SJCRH30 (cell line): ENCODE results near the gene OXNAD1. TPM values are rescaled to one million over a fixed set of nuclear protein-coding genes. Genes with fewer than 3 reads are reported as not detected.

Source experiments
- DNase-seq, 2 experiments: peaks; one replicate each; pipeline ENCODE4 v3.0.0-alpha.2; 2015 to 2020
- H3K27ac ChIP-seq: fragments of 250-450 bp; sonication (Bioruptor Pico); 2 replicates; pipeline ENCODE4 v1.5.1; 2020; ENCODE audit warnings: mild to moderate bottlenecking, moderate library complexity
- H3K27me3 ChIP-seq: fragments of 250-450 bp; sonication (Bioruptor Pico); 2 replicates; pipeline ENCODE4 v1.5.1; 2020; ENCODE audit warnings: mild to moderate bottlenecking, moderate library complexity
- H3K36me3 ChIP-seq: fragments of 250-450 bp; sonication (Bioruptor Pico); 2 replicates; pipeline ENCODE4 v1.5.1; 2020; ENCODE audit warnings: mild to moderate bottlenecking, moderate library complexity
- H3K4me1 ChIP-seq: fragments of 250-450 bp; sonication (Bioruptor Pico); 2 replicates; pipeline ENCODE4 v1.5.1; 2020; ENCODE audit warnings: mild to moderate bottlenecking, moderate library complexity
- H3K4me3 ChIP-seq: fragments of 250-450 bp; sonication (Bioruptor Pico); 2 replicates; pipeline ENCODE4 v1.5.1; 2020; ENCODE audit warnings: mild to moderate bottlenecking, moderate library complexity
- H3K9me3 ChIP-seq: fragments of 250-450 bp; sonication (Bioruptor Pico); replicated peaks from 2 replicates; pipeline ENCODE4 v1.5.1; 2020; ENCODE audit warnings: mild to moderate bottlenecking, moderate library complexity
- total RNA-seq: library from RNA; depleted of rRNA; stranded (reverse); fragments of >200 nt; shearing (Covaris generic); gene quantifications from 2 replicates; pipeline ENCODE4 v1.2.3, GENCODE V29; 2014; rRNA removed

Gene OXNAD1
- total RNA-seq, 1 experiment from 2014 or later = 18.1 TPM

DNA sequence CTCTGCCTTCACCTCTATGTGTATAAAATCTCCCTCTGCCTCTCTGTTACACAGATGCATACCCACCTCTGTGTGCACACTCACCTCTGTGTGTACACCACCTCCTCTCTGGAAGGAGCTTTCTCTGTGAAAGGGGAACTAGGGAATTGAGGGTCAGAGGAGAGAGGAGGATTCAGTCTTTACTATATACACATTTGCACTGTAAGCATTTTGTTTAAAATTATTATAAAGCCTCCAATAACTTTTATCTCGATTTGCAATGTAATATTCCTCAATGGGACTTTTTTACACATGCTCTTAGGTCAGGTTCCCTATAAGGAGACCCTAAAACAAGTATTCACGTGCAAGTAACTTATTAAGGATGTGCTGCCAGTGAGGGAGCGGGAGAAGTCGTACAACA, 82.5 kb downstream of the OXNAD1 start:
- H3K27ac ChIP-seq = no peak overlapping the region
- H3K4me3 ChIP-seq = no peak overlapping the region
- H3K4me1 ChIP-seq = peaks cover 3% of the 10 kb centered on the region; the same call in 1 of the 2 replicates
- H3K27me3 ChIP-seq = no peaks in the 10 kb centered on the region
- no peaks in the 10 kb centered on the region for H3K9me3 ChIP-seq
- DNase-seq = no peak
- peaks cover 7% of the 10 kb centered on the region; the same call in 1 of the 2 replicates for H3K36me3 ChIP-seq

- Histone ChIP-seq H3K36me3 (peaks cover 7% of the 10 kb centered on the region; the same call in 1 of the 2 replicates), H3K4me3 (no peak overlapping the region), H3K27ac (no peak overlapping the region), H3K4me1 (peaks cover 3% of the 10 kb centered on the region; the same call in 1 of the 2 replicates), H3K27me3 (no peaks in the 10 kb centered on the region), H3K9me3 (no peaks in the 10 kb centered on the region)
- no peak for DNase-seq
Observed at GRCh38 chr3:16349986-16350596, 85.1 kb downstream of the OXNAD1 start.

- H3K9me3 ChIP-seq = no peaks in the 10 kb centered on the region
- peaks cover 3% of the 10 kb centered on the region; the same call in 1 of the 2 replicates for H3K4me1 ChIP-seq
- no peaks in the 10 kb centered on the region for H3K27me3 ChIP-seq
- H3K4me3 ChIP-seq = no peak overlapping the region
- H3K36me3 ChIP-seq = peaks cover 7% of the 10 kb centered on the region; the same call in 1 of the 2 replicates
- no peak for DNase-seq
- no peak overlapping the region for H3K27ac ChIP-seq
Observed at GRCh38 chr3:16350597-16351318, 85.7 kb downstream of the OXNAD1 start.

DNA sequence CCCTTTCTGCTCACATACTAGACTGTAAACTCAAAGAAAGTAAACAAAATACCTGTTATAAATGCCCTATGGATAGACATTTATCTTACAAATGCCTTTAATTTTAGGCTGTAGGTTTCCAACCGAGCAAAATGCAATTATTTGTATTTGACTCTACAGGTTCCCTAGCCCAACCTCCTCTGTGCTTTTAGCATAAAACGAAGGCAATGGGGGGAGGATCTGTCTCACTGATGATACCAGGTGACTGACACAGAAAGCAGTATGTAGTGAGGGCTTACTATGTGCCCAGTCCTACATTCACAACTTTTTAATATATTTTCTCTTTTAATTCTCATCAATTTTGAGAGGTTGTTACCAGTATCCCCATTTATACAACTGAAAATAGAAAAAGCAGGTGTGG, 87.4 kb downstream of the OXNAD1 start:
- no peaks in the 10 kb centered on the region for H3K27me3 ChIP-seq
- H3K36me3 ChIP-seq = peaks cover 7% of the 10 kb centered on the region; the same call in 1 of the 2 replicates
- H3K4me3 ChIP-seq = no peak overlapping the region
- H3K4me1 ChIP-seq = peaks cover 3% of the 10 kb centered on the region; the same call in 1 of the 2 replicates
- no peak overlapping the region for H3K27ac ChIP-seq
- DNase-seq = no peak
- H3K9me3 ChIP-seq = no peaks in the 10 kb centered on the region

GRCh38 chr3:16354291-16354690, 89.3 kb downstream of the OXNAD1 start:
- DNase-seq = no peak
- Histone ChIP-seq H3K36me3 (peaks cover 6% of the 10 kb centered on the region; the same call in 1 of the 2 replicates), H3K4me3 (no peak overlapping the region), H3K27me3 (no peaks in the 10 kb centered on the region), H3K9me3 (no peaks in the 10 kb centered on the region), H3K4me1 (peaks cover 3% of the 10 kb centered on the region; the same call in 1 of the 2 replicates), H3K27ac (no peak overlapping the region)

Other genes with a start within 250 kb of the OXNAD1 start
- 0.10 TPM in 1 of 2 replicates, not detected in the other for gene GALNT15, start 90.5 kb upstream of the OXNAD1 start, total RNA-seq
- 22.4 and 24.1 TPM in 2 replicates for gene DPH3, start 269 bp upstream of the OXNAD1 start, total RNA-seq
- 17.0 and 20.1 TPM in 2 replicates for gene RFTN1, start 248.5 kb downstream of the OXNAD1 start, total RNA-seq